VCaP (cell line): Measurements from ENCODE around the gene LRRC73.
"Not testable (repeated sequence)": the region's sequence is repeated elsewhere in the genome, so short reads cannot be mapped to it uniquely, and the experiment has no call there.

Experiments
- H3K27ac ChIP-seq: fragments of 450-650 bp; 2 replicates; pipeline ENCODE4 v1.5.1; 2017
- CTCF ChIP-seq: fragments of 450-650 bp; conservative IDR thresholded peaks from 2 replicates; pipeline ENCODE4 v1.5.1; 2017; ENCODE audit warnings: mild to moderate bottlenecking, moderate library complexity

The LRRC73 gene

DNA sequence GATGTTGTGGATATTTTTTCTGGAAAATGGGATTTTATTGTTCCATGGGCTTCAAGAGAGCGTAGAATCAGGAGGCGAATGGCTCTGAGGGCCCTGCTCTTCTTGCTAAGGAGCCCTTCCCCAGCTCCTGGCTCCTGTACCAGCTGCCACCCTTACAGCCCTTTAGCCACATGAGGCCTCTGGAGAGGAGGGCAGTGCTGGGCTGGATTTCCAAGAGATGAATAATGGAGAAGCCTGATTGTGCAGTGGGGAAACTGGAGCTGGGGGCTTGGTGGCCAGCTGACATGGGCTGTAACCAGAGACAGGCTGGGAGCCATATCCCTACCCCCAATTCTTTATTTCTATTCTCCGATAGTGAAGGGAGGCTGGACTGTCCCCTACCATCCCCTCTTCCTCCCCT is 9.2 kb downstream of the LRRC73 start:
- no peak overlapping the region for H3K27ac ChIP-seq
- no peak for TF ChIP-seq CTCF

- TF ChIP-seq CTCF: no peak
- H3K27ac ChIP-seq: no peak overlapping the region
Observed at GRCh38 chr6:43499028-43499815, 10.9 kb downstream of the LRRC73 start.

DNA sequence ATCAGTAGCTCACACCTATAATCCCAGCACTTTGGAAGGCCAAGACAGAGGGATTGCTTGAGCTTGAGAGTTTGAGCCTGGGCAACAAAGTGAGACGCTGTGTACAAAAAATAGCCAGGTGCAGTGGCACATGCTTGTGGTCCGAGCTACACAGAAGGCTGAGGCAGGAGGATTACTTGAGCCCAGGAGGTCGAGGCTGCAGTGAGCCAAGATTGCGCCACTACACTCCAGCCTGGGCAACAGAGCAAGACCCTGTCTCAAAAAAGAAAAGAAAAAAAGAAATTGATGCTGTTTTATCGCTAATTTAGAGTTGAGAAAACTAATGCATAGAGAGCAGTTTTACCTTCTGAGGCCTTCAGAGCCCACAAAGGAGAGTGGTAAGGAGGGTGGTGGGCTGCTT is 11.9 kb downstream of the LRRC73 start:
- H3K27ac ChIP-seq: not testable (repeated sequence)

DNA sequence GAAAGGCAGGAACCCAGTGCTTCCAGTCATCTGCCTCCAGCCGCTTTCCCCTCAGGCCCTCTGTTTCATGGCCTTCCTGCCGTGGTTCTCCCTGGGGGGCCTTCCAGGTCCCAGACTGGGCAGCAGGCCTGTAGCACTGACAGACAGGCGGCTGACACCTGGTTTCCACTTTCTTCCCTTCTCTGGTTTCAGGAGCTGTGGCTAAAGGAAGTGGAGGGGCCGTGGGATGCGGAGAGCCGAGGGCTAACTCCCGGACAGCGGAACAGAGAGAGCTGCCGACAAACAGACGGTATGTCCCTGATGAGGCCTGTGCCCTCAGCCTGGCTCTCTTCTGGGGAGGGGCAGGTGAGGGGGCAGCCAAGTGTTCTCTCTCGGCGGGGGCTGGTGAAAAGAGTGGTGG is 12.5 kb downstream of the LRRC73 start:
- no peak for TF ChIP-seq CTCF
- no peak overlapping the region for H3K27ac ChIP-seq

DNA sequence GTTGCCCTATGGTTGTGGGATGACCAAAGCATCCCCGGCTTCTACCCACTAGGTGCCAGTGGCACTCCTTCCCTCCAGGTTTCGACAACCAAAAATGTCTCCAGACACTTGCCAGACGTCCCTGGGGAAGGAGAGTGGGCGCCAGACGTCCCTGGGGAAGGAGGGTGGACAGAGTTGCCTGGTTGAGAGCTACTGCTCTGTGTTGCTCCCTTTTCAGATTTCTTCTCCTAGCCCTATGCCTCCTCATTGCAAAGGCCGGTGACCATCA is 13.1 kb downstream of the LRRC73 start:
- H3K27ac ChIP-seq: no peak overlapping the region
- TF ChIP-seq CTCF: no peak

GRCh38 chr6:43496370-43497128 is 13.6 kb downstream of the LRRC73 start:
- peak overlapping the region; percentile 14; the same call in 1 of the 2 replicates for H3K27ac ChIP-seq
- peak; percentile 57 for TF ChIP-seq CTCF

DNA sequence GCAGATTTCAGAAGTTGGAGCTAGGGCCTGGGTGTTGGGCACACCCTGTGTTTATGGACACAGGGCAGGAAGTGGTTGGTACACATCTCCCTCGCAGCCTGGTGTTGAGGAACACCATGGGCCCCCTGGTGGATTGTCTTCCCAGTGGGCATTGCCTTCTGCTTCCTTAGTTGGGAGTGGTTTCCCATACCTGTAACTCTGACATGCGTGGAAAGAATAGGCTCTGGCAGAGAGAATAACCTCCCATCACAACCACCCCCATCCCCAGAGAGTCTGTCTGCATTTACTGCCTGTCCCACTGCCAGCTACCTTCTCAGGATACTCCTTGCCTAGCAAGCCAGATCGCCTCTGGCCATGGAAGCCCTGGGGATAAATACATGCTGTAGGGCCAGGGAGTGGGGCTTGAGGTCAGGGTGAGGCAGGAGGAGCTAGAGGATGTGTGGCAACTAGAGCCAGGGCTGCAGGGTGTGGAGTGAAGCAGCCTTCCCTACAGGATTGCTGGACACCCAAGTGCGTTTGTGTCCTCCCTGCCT is 14.7 kb downstream of the LRRC73 start:
- peak; percentile 28; the same call in 1 of the 2 replicates for TF ChIP-seq CTCF
- H3K27ac ChIP-seq: peak overlapping the region; percentile 14; the same call in 1 of the 2 replicates

- no peak for TF ChIP-seq CTCF
- no peak overlapping the region; the same call in 1 of the 2 replicates for H3K27ac ChIP-seq
Observed at GRCh38 chr6:43494766-43495165, 15.4 kb downstream of the LRRC73 start.
